Mesendoderm (in vitro differentiated cells): Measurements from ENCODE around the gene SDR42E1.

Source experiments
- DNase-seq: peaks from one replicate; pipeline ENCODE4 v3.0.0; 2013
- H2AK5ac ChIP-seq: 2 replicates; pipeline ENCODE4 v1.6.1; 2013; ENCODE audit warnings: low read length, inconsistent platforms
- H2BK120ac ChIP-seq: 2 replicates; pipeline ENCODE4 v1.6.1; 2013; ENCODE audit warnings: low read depth, mild to moderate bottlenecking, low read length, moderate library complexity, mixed read lengths
- H2BK15ac ChIP-seq: replicated peaks from 2 replicates; pipeline ENCODE4 v1.6.1; 2013; ENCODE audit warnings: low read depth, mild to moderate bottlenecking, moderate library complexity
- H2BK5ac ChIP-seq: 2 replicates; pipeline ENCODE4 v1.6.1; 2013; ENCODE audit warnings: low read length, inconsistent platforms
- H3K18ac ChIP-seq: 2 replicates; pipeline ENCODE4 v1.6.1; 2013; ENCODE audit warnings: mild to moderate bottlenecking, low read length, mixed read lengths
- H3K23ac ChIP-seq: one replicate; pipeline ENCODE4 v1.6.1; 2013; ENCODE audit warnings: low read length
- H3K27ac ChIP-seq: 2 replicates; pipeline ENCODE4 v1.5.1; 2013; ENCODE audit warnings: low read depth, mild to moderate bottlenecking, inconsistent platforms, low read length, moderate library complexity
- H3K27me3 ChIP-seq: 2 replicates; pipeline ENCODE4 v1.6.1; 2013; ENCODE audit warnings: low read length, control low read depth, mild to moderate bottlenecking, inconsistent platforms; ENCODE audit not compliant: insufficient read depth, poor library complexity
- H3K36me3 ChIP-seq: 2 replicates; pipeline ENCODE4 v1.6.1; 2013; ENCODE audit warnings: low read length, inconsistent platforms; ENCODE audit not compliant: control insufficient read depth, insufficient read depth
- H3K4ac ChIP-seq: one replicate; pipeline ENCODE4 v1.6.1; 2013; ENCODE audit warnings: low read depth, mild to moderate bottlenecking, low read length, moderate library complexity
- H3K4me1 ChIP-seq: 2 replicates; pipeline ENCODE4 v1.6.1; 2013; ENCODE audit warnings: low read depth, low read length, inconsistent platforms; ENCODE audit not compliant: control insufficient read depth
- H3K4me2 ChIP-seq: 2 replicates; pipeline ENCODE4 v1.6.1; 2013; ENCODE audit warnings: low read length
- H3K4me3 ChIP-seq: 2 replicates; pipeline ENCODE4 v1.5.1; 2013; ENCODE audit warnings: mild to moderate bottlenecking, low read length
- H3K56ac ChIP-seq: one replicate; pipeline ENCODE4 v1.6.1; 2013; ENCODE audit warnings: low read length
- H3K79me1 ChIP-seq: 2 replicates; pipeline ENCODE4 v1.6.1; 2013; ENCODE audit warnings: low read length, inconsistent platforms
- H3K79me2 ChIP-seq: 2 replicates; pipeline ENCODE4 v1.6.1; 2013; ENCODE audit warnings: mild to moderate bottlenecking, low read length; ENCODE audit not compliant: control insufficient read depth, insufficient read depth
- H3K9ac ChIP-seq: 2 replicates; pipeline ENCODE4 v1.6.1; 2013; ENCODE audit warnings: low read length, inconsistent platforms
- H4K5ac ChIP-seq: one replicate; pipeline ENCODE4 v1.6.1; 2013; ENCODE audit warnings: low read length
- H4K8ac ChIP-seq: one replicate; pipeline ENCODE4 v1.6.1; 2013; ENCODE audit warnings: low read depth, mild to moderate bottlenecking, control low read depth, low read length, moderate library complexity
- WGBS: extraction: QIAGEN DNeasy Blood & Tissue Kit; methylation state at CpG from one replicate; pipeline ENCODE4 v1.1.7; 2013; ENCODE audit warnings: low lambda C conversion rate, missing lambda C conversion rate; ENCODE audit not compliant: insufficient coverage; ENCODE audit errors: extremely low coverage; 5-methylcytosine and 5-hydroxymethylcytosine counted together

Gene SDR42E1

DNA sequence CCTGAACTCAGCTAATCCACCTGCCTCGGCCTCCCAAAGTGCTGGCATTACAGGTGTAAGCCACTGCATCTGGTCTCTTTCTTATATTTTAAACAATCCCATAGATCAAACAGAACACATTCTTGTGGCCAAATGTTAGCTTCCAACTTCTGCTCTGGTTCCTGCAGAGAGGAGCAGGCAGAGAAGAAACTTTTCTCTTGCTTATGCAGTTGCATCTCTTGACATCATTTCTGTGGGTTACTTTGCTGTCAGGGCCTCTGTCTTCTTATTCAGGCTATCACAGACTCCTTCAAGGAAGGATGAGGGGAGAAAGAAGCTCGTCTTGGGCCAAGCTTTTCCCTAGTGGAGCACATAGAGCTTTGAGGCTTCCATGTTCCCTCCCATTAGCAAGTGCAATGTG lies 31.6 kb upstream of the SDR42E1 start:
- Histone ChIP-seq H3K23ac (no peak overlapping the region), H2AK5ac (no peak overlapping the region), H3K27me3 (no peaks in the 10 kb centered on the region), H3K27ac (no peak overlapping the region), H3K4ac (no peak overlapping the region), H2BK15ac (no peak overlapping the region), H2BK120ac (no peak overlapping the region), H3K56ac (no peak overlapping the region), H3K4me3 (no peak overlapping the region), H2BK5ac (no peak overlapping the region), H4K5ac (no peak overlapping the region), H3K4me2 (no peak overlapping the region), H3K79me1 (no peaks in the 10 kb centered on the region), H3K4me1 (no peaks in the 10 kb centered on the region), H3K36me3 (no peaks in the 10 kb centered on the region), H4K8ac (no peak overlapping the region), H3K9ac (no peak overlapping the region), H3K18ac (no peak overlapping the region), H3K79me2 (no peaks in the 10 kb centered on the region)
- DNase-seq, result no peak
- no CpG with 5 or more reads among the region's 2 CpGs for WGBS

- H3K4ac ChIP-seq, result no peak overlapping the region
- H3K27me3 ChIP-seq, result no peaks in the 10 kb centered on the region
- H3K9ac ChIP-seq, result no peak overlapping the region
- no peak overlapping the region for H3K27ac ChIP-seq
- H3K79me2 ChIP-seq, result no peaks in the 10 kb centered on the region
- no peak overlapping the region for H3K4me2 ChIP-seq
- no peak for DNase-seq
- H3K18ac ChIP-seq, result no peak overlapping the region
- H4K5ac ChIP-seq, result no peak overlapping the region
- no peak overlapping the region for H3K56ac ChIP-seq
- H3K23ac ChIP-seq, result no peak overlapping the region
- H4K8ac ChIP-seq, result no peak overlapping the region
- no peaks in the 10 kb centered on the region for H3K4me1 ChIP-seq
- no peak overlapping the region for H2BK120ac ChIP-seq
- H3K4me3 ChIP-seq, result no peak overlapping the region
- H2BK5ac ChIP-seq, result no peak overlapping the region
- no peaks in the 10 kb centered on the region for H3K36me3 ChIP-seq
- H2AK5ac ChIP-seq, result no peak overlapping the region
- no peak overlapping the region for H2BK15ac ChIP-seq
- no CpG with 5 or more reads among the region's 8 CpGs for WGBS
- H3K79me1 ChIP-seq, result no peaks in the 10 kb centered on the region
These were observed 30.9 kb upstream of the SDR42E1 start for GRCh38 chr16:82042144-82042543.

DNA sequence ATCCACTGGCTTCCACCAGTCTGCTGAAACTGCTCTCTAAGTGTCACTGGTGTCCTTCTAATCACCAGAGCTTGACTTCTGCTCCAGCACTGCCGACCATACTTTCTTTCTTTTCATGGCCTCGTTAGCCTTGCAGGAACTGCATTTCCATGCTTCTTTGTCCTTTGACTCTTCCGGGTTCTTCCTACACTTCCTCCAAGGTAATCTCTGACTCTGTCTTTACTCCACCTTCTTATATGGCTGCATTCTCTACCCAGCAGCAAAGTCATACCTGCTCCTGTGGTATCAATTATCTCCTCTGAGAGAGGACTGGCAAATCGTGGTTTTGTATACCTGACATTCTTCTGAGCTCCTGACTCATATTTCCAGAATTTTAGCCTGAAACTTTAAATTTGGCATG lies 30.3 kb upstream of the SDR42E1 start:
- no CpG with 5 or more reads among the region's 4 CpGs for WGBS
- DNase-seq, result no peak
- H2AK5ac ChIP-seq, result no peak overlapping the region

DNA sequence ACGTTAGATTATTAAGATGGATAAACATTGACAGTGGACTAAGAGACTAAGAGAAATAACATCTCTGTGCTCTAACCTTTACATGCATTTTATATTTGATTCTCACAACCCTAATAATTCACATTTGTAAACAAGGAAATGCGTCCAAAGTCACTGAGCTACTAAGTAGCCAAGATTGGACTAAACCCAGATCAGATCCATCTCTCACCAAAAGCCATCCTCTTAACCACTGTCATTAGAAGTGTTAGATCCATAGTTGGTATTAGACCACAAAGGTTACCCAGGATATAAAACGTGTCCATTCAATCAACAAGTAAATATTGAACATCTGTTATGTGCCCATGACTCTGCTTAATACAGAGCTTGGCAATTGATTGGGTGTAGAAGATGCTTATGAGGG lies 29.0 kb upstream of the SDR42E1 start:
- H3K9ac ChIP-seq, result no peak overlapping the region
- no CpG with 5 or more reads among the region's 3 CpGs for WGBS

More for the DNA sequence above, 30.3 kb upstream of the SDR42E1 start:
- H2BK15ac ChIP-seq, result no peak overlapping the region
- no peak overlapping the region for H2BK120ac ChIP-seq
- H3K56ac ChIP-seq, result no peak overlapping the region
- H3K4ac ChIP-seq, result no peak overlapping the region
- H3K27me3 ChIP-seq, result no peaks in the 10 kb centered on the region
- no peaks in the 10 kb centered on the region for H3K4me1 ChIP-seq
- H4K8ac ChIP-seq, result no peak overlapping the region
- H3K79me2 ChIP-seq, result no peaks in the 10 kb centered on the region
- no peak overlapping the region for H3K9ac ChIP-seq
- no peaks in the 10 kb centered on the region for H3K36me3 ChIP-seq
- H3K27ac ChIP-seq, result no peak overlapping the region
- no peak overlapping the region for H3K23ac ChIP-seq
- H4K5ac ChIP-seq, result no peak overlapping the region
- H3K4me2 ChIP-seq, result no peak overlapping the region
- no peak overlapping the region for H3K18ac ChIP-seq
- no peak overlapping the region for H2BK5ac ChIP-seq
- no peak overlapping the region for H3K4me3 ChIP-seq
- H3K79me1 ChIP-seq, result no peaks in the 10 kb centered on the region

GRCh38 chr16:82037666-82038065 lies 26.4 kb upstream of the SDR42E1 start:
- Histone ChIP-seq H2AK5ac (no peak overlapping the region), H2BK120ac (no peak overlapping the region), H4K5ac (no peak overlapping the region), H3K79me2 (no peaks in the 10 kb centered on the region), H3K23ac (no peak overlapping the region), H2BK15ac (no peak overlapping the region), H3K4me3 (no peak overlapping the region), H3K36me3 (no peaks in the 10 kb centered on the region), H3K4me2 (no peak overlapping the region), H3K27me3 (no peaks in the 10 kb centered on the region), H3K18ac (no peak overlapping the region), H3K27ac (no peak overlapping the region), H3K79me1 (no peaks in the 10 kb centered on the region), H3K56ac (no peak overlapping the region), H2BK5ac (no peak overlapping the region), H3K9ac (no peak overlapping the region), H3K4me1 (no peaks in the 10 kb centered on the region), H3K4ac (no peak overlapping the region), H4K8ac (no peak overlapping the region)
- DNase-seq, result no peak
- WGBS, result 100% methylated on average over 1 of the region's 2 CpGs

More for the DNA sequence above, 29.0 kb upstream of the SDR42E1 start:
- Histone ChIP-seq H4K5ac (no peak overlapping the region), H3K27ac (no peak overlapping the region), H3K36me3 (no peaks in the 10 kb centered on the region), H4K8ac (no peak overlapping the region), H3K79me2 (no peaks in the 10 kb centered on the region), H2BK15ac (no peak overlapping the region), H3K4ac (no peak overlapping the region), H3K56ac (no peak overlapping the region), H3K18ac (no peak overlapping the region), H3K79me1 (no peaks in the 10 kb centered on the region), H3K4me1 (no peaks in the 10 kb centered on the region), H2BK120ac (no peak overlapping the region), H3K23ac (no peak overlapping the region), H3K4me3 (no peak overlapping the region), H3K4me2 (no peak overlapping the region), H3K27me3 (no peaks in the 10 kb centered on the region), H2BK5ac (no peak overlapping the region), H2AK5ac (no peak overlapping the region)
- DNase-seq, result no peak

GRCh38 chr16:82037251-82037650 lies 26.0 kb upstream of the SDR42E1 start:
- H2AK5ac ChIP-seq, result no peak overlapping the region
- H4K5ac ChIP-seq, result no peak overlapping the region
- no peak overlapping the region for H3K18ac ChIP-seq
- no peak overlapping the region for H3K23ac ChIP-seq
- H2BK15ac ChIP-seq, result no peak overlapping the region
- H3K79me2 ChIP-seq, result no peaks in the 10 kb centered on the region
- no peaks in the 10 kb centered on the region for H3K36me3 ChIP-seq
- no peak overlapping the region for H2BK5ac ChIP-seq
- no peak overlapping the region for H2BK120ac ChIP-seq
- no peaks in the 10 kb centered on the region for H3K27me3 ChIP-seq
- no CpG with 5 or more reads among the region's 4 CpGs for WGBS
- no peak overlapping the region for H3K4me2 ChIP-seq
- DNase-seq, result no peak
- H3K56ac ChIP-seq, result no peak overlapping the region
- no peaks in the 10 kb centered on the region for H3K79me1 ChIP-seq
- H3K4me3 ChIP-seq, result no peak overlapping the region
- no peak overlapping the region for H3K27ac ChIP-seq
- H4K8ac ChIP-seq, result no peak overlapping the region
- no peaks in the 10 kb centered on the region for H3K4me1 ChIP-seq
- no peak overlapping the region for H3K9ac ChIP-seq
- no peak overlapping the region for H3K4ac ChIP-seq
